Liver (tissue), 9 donors: ENCODE measurements around the gene TENM3. TPM values are rescaled to one million over a fixed set of nuclear protein-coding genes. Genes with fewer than 3 reads are reported as not detected.

Source experiments
- DNase-seq: peaks from one replicate; pipeline ENCODE4 v3.0.0-alpha.2; 2017; ENCODE audit warnings: low spot score
- H3K27ac ChIP-seq, 2 donors: one replicate each; pipeline ENCODE4 v1.7.0; 2013; ENCODE audit warnings: inconsistent platforms in 2 of 2, low read length in 2 of 2, control low read depth in 1 of 2, low read depth in 1 of 2, mild to moderate bottlenecking in 1 of 2
- H3K27me3 ChIP-seq, 4 donors: one replicate each; pipeline versions ENCODE4 v1.6.1 to v1.7.0; 2013; ENCODE audit warnings: low read length in 3 of 4, inconsistent platforms in 1 of 4, mild to moderate bottlenecking in 1 of 4, moderate library complexity in 1 of 4; ENCODE audit not compliant: control insufficient read depth in 4 of 4, insufficient read depth in 4 of 4
- H3K36me3 ChIP-seq, 4 donors: one replicate each; pipeline versions ENCODE4 v1.6.1 to v1.7.0; 2013; ENCODE audit warnings: low read length in 3 of 4, mild to moderate bottlenecking in 3 of 4, low read depth in 1 of 4, moderate library complexity in 1 of 4; ENCODE audit not compliant: control insufficient read depth in 4 of 4, insufficient read depth in 3 of 4
- H3K4me1 ChIP-seq, 4 donors: one replicate each; pipeline versions ENCODE4 v1.6.1 to v1.7.0; 2013; ENCODE audit warnings: low read length in 3 of 4, mild to moderate bottlenecking in 3 of 4, moderate library complexity in 1 of 4; ENCODE audit not compliant: control insufficient read depth in 4 of 4, insufficient read depth in 4 of 4
- H3K4me3 ChIP-seq, 3 donors: one replicate each; pipeline versions ENCODE4 v1.6.1 to v1.7.0; 2013; ENCODE audit warnings: low read length in 3 of 3, control low read depth in 1 of 3, low read depth in 1 of 3, mild to moderate bottlenecking in 1 of 3
- H3K9ac ChIP-seq, 2 donors: one replicate each; pipeline ENCODE4 v1.7.0; 2013; ENCODE audit warnings: low read length in 2 of 2, mild to moderate bottlenecking in 2 of 2, moderate library complexity in 2 of 2, control low read depth in 1 of 2, low read depth in 1 of 2
- H3K9me3 ChIP-seq, 4 donors: one replicate each; pipeline versions ENCODE4 v1.6.1 to v1.7.0; 2013; ENCODE audit warnings: low read length in 3 of 4; ENCODE audit not compliant: control insufficient read depth in 4 of 4
- CTCF ChIP-seq: fragments of 150-350 bp; IDR thresholded peaks from 2 replicates; pipeline ENCODE4 v1.5.1; 2017; ENCODE audit warnings: improper control_type of control experiment, low read depth, low read length; ENCODE audit not compliant: missing input control
- EGR1 ChIP-seq, 2 donors: IDR thresholded peaks; 2 replicates each; pipeline ENCODE4 v1.6.1; 2016 to 2018; ENCODE audit warnings: antibody characterized with exemption in 2 of 2, low read depth in 2 of 2
- FOXA1 ChIP-seq: IDR thresholded peaks from 2 replicates; pipeline ENCODE4 v1.6.1; 2016; ENCODE audit warnings: antibody characterized with exemption
- FOXA2 ChIP-seq: IDR thresholded peaks from 2 replicates; pipeline ENCODE4 v1.6.1; 2016; ENCODE audit warnings: antibody characterized with exemption
- GABPA ChIP-seq, 2 donors: IDR thresholded peaks in 1 of 2; conservative IDR thresholded peaks in 1 of 2; 2 replicates each; pipeline ENCODE4 v1.6.1; 2016; ENCODE audit warnings: antibody characterized with exemption in 2 of 2, mild to moderate bottlenecking in 1 of 2, moderate library complexity in 1 of 2
- HNF4A ChIP-seq, 2 donors: conservative IDR thresholded peaks; 2 replicates each; pipeline ENCODE4 v1.6.1; 2016; ENCODE audit warnings: antibody characterized with exemption in 2 of 2, mild to moderate bottlenecking in 2 of 2
- HNF4G ChIP-seq: IDR thresholded peaks from 2 replicates; pipeline ENCODE4 v1.6.1; 2016; ENCODE audit warnings: antibody characterized with exemption
- JUND ChIP-seq, 2 donors: IDR thresholded peaks; 2 replicates each; pipeline ENCODE4 v1.6.1; 2016; ENCODE audit warnings: antibody characterized with exemption in 2 of 2
- MAX ChIP-seq: IDR thresholded peaks from 2 replicates; pipeline ENCODE4 v1.6.1; 2016; ENCODE audit warnings: antibody characterized with exemption
- NR2F2 ChIP-seq: IDR thresholded peaks from 2 replicates; pipeline ENCODE4 v1.6.1; 2016; ENCODE audit warnings: antibody characterized with exemption
- RAD21 ChIP-seq, 2 donors: IDR thresholded peaks; 2 replicates each; pipeline ENCODE4 v1.6.1; 2016; ENCODE audit warnings: antibody characterized with exemption in 2 of 2, mild to moderate bottlenecking in 2 of 2
- RXRA ChIP-seq, 2 donors: IDR thresholded peaks; 2 replicates each; pipeline ENCODE4 v1.6.1; 2017 to 2018; ENCODE audit warnings: antibody characterized with exemption in 2 of 2, mild to moderate bottlenecking in 1 of 2
- SP1 ChIP-seq: IDR thresholded peaks from 2 replicates; pipeline ENCODE4 v1.6.1; 2018; ENCODE audit warnings: antibody characterized with exemption, mild to moderate bottlenecking
- TAF1 ChIP-seq: conservative IDR thresholded peaks from 2 replicates; pipeline ENCODE4 v1.6.1; 2016; ENCODE audit warnings: antibody characterized with exemption, mild to moderate bottlenecking
- YY1 ChIP-seq: IDR thresholded peaks from 2 replicates; pipeline ENCODE4 v1.6.1; 2016; ENCODE audit warnings: antibody characterized with exemption, mild to moderate bottlenecking
- ZBTB33 ChIP-seq: IDR thresholded peaks from 2 replicates; pipeline ENCODE4 v1.6.1; 2016; ENCODE audit warnings: antibody characterized with exemption
- WGBS: extraction: QIAGEN DNeasy Blood & Tissue Kit; methylation state at CpG from one replicate; pipeline ENCODE4 v1.1.7; 2013; 5-methylcytosine and 5-hydroxymethylcytosine counted together
- polyA plus RNA-seq, 2 donors: library from polyadenylated mRNA; stranded (reverse) in 1 of 2; unstranded in 1 of 2; fragments of 200-250 nt in 1 of 2; fragments of >200 nt in 1 of 2; fragmentation: Nextera tagmentation in 1 of 2; extraction: Ambion mirVana in 1 of 2; gene quantifications; one replicate each; pipeline versions ENCODE4 v1.2.1 to v1.2.3, GENCODE V29; 2013 to 2015
- total RNA-seq, 2 donors: library from RNA; depleted of rRNA; stranded (reverse); fragments of >200 nt; gene quantifications; one replicate each; pipeline ENCODE4 v1.2.3, GENCODE V29; 2014
- TF ChIP-seq, protein P1 (sequence below): IDR thresholded peaks from 2 replicates; pipeline ENCODE4 v1.6.1; 2016; ENCODE audit warnings: antibody characterized with exemption
- TF ChIP-seq, protein P2 (sequence below): IDR thresholded peaks from 2 replicates; pipeline ENCODE4 v1.6.1; 2016; ENCODE audit warnings: antibody characterized with exemption, mild to moderate bottlenecking
- donor health status: healthy.
- donor health status: healthy.
- donor health status: healthy.
- donor health status: healthy.
- donor health status: healthy.

Gene TENM3
- total and polyA plus RNA-seq, 4 donors = 0.32 to 16.8 (median 0.70) TPM

GRCh38 chr4:182367153-182367552 lies 124.0 kb downstream of the TENM3 start:
- Histone ChIP-seq H3K27me3 (no peaks in the 10 kb centered on the region), H3K9me3 (no peaks in the 10 kb centered on the region), H3K4me1 (no peaks in the 10 kb centered on the region), H3K9ac (no peak overlapping the region), H3K36me3 (no peaks in the 10 kb centered on the region), H3K27ac (no peak overlapping the region), H3K4me3 (no peak overlapping the region)
- 86% methylated on average over 13 of the region's 13 CpGs for WGBS
- no peak for DNase-seq
- TF ChIP-seq TAF1 = no peak
- TF ChIP-seq JUND (IDR thresholded peaks at IDR 0.05) = no peak

GRCh38 chr4:182369211-182369610 lies 126.0 kb downstream of the TENM3 start:
- Histone ChIP-seq H3K36me3 (no peaks in the 10 kb centered on the region), H3K9ac (no peak overlapping the region), H3K9me3 (no peaks in the 10 kb centered on the region), H3K4me3 (no peak overlapping the region), H3K4me1 (no peaks in the 10 kb centered on the region), H3K27me3 (no peaks in the 10 kb centered on the region), H3K27ac (no peak overlapping the region)
- TF ChIP-seq YY1 = no peak
- TF ChIP-seq MAX = no peak
- no peak for TF ChIP-seq GABPA (IDR thresholded peaks at IDR 0.05 in 1 of 2, conservative IDR thresholded peaks at IDR 0.05 in 1 of 2)
- no peak for TF ChIP-seq ZBTB33
- TF ChIP-seq SP1 = no peak
- no peak for TF ChIP-seq EGR1 (IDR thresholded peaks at IDR 0.05; ENCODE audit: low read depth in 2 of 2)
- TF ChIP-seq, protein P1, sequence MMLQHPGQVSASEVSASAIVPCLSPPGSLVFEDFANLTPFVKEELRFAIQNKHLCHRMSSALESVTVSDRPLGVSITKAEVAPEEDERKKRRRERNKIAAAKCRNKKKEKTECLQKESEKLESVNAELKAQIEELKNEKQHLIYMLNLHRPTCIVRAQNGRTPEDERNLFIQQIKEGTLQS = no peak
- TF ChIP-seq HNF4G = no peak
- TF ChIP-seq HNF4A (conservative IDR thresholded peaks at IDR 0.05) = no peak
- TF ChIP-seq, protein P2, sequence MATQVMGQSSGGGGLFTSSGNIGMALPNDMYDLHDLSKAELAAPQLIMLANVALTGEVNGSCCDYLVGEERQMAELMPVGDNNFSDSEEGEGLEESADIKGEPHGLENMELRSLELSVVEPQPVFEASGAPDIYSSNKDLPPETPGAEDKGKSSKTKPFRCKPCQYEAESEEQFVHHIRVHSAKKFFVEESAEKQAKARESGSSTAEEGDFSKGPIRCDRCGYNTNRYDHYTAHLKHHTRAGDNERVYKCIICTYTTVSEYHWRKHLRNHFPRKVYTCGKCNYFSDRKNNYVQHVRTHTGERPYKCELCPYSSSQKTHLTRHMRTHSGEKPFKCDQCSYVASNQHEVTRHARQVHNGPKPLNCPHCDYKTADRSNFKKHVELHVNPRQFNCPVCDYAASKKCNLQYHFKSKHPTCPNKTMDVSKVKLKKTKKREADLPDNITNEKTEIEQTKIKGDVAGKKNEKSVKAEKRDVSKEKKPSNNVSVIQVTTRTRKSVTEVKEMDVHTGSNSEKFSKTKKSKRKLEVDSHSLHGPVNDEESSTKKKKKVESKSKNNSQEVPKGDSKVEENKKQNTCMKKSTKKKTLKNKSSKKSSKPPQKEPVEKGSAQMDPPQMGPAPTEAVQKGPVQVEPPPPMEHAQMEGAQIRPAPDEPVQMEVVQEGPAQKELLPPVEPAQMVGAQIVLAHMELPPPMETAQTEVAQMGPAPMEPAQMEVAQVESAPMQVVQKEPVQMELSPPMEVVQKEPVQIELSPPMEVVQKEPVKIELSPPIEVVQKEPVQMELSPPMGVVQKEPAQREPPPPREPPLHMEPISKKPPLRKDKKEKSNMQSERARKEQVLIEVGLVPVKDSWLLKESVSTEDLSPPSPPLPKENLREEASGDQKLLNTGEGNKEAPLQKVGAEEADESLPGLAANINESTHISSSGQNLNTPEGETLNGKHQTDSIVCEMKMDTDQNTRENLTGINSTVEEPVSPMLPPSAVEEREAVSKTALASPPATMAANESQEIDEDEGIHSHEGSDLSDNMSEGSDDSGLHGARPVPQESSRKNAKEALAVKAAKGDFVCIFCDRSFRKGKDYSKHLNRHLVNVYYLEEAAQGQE = no peak
- TF ChIP-seq FOXA2 = no peak
- no peak for TF ChIP-seq NR2F2
- no peak for TF ChIP-seq TAF1
- TF ChIP-seq RXRA (IDR thresholded peaks at IDR 0.05) = no peak
- no peak for TF ChIP-seq RAD21 (IDR thresholded peaks at IDR 0.05)
- TF ChIP-seq CTCF = no peak
- TF ChIP-seq FOXA1 = no peak
- no peak for TF ChIP-seq JUND (IDR thresholded peaks at IDR 0.05)
- no peak for DNase-seq
- 66% methylated on average over 3 of the region's 3 CpGs for WGBS
